ENCODE results near the gene MCM5. TPM values are rescaled to one million over a fixed set of nuclear protein-coding genes. Genes with fewer than 3 reads are reported as not detected.
A peak's percentile ranks its signal among the peaks of the same experiment; 100 is the strongest.
"Not testable (repeated sequence)": the region's sequence is repeated elsewhere in the genome, so short reads cannot be mapped to it uniquely, and the experiment has no call there.

The MCM5 gene
- total and polyA plus RNA-seq, 2 donors from 2014 or later = 10.2 to 26.4 TPM

DNA sequence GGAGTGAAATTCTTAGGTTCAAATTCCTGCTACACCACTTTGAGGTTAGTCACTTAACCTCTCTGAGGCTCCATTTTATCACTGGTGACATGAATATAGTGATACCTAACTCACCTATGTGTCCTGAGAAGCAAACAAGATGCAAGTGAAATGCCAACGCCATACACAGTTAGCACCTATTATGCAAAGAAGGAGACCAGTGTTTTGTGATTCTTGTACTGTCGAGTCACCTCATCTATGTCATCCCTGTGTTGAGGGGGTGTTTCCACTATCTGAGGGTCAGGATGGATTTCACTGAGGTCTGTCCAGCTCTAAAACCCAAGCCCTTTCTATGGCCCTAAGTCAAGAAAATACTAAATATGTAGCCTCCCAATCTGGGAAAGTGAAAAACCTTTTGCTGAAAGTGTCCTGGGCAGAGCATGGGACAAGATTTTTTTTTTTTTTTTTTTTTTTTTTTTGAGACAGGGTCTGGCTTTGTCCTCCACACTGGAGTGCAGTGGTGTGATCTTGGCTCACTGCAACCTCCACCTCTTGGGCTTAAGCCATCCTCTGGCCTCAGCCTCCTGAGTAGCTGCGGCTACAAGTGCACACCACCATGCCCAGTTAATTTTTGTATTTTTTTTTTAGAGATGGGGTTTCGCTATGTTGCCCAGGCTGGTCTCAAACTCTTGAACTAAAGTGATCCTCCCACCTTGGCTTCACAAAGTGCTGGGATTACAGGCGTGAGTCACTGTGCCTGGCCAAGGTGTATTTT is 5.0 kb upstream of the MCM5 start:
- peaks cover 0 to 3% (median 0%) of the 10 kb centered on the region in 3 donors for H3K4me1 ChIP-seq (ENCODE audit: control insufficient read depth in 2 of 3, insufficient read depth in 2 of 3, low read depth in 1 of 3, low read length in 3 of 3)
- FAIRE-seq (no peak), DNase-seq (no peak)
- H3K27ac ChIP-seq (ENCODE audit: low read depth in 2 of 2, low read length in 2 of 2) = no peak overlapping the region
- H3K36me3 ChIP-seq (ENCODE audit: control insufficient read depth in 2 of 3, insufficient read depth in 3 of 3, low read length in 3 of 3) = no peaks in the 10 kb centered on the region
- no peaks in the 10 kb centered on the region for H3K27me3 ChIP-seq (ENCODE audit: control insufficient read depth, insufficient read depth, low read length)
- TF ChIP-seq, protein P1, sequence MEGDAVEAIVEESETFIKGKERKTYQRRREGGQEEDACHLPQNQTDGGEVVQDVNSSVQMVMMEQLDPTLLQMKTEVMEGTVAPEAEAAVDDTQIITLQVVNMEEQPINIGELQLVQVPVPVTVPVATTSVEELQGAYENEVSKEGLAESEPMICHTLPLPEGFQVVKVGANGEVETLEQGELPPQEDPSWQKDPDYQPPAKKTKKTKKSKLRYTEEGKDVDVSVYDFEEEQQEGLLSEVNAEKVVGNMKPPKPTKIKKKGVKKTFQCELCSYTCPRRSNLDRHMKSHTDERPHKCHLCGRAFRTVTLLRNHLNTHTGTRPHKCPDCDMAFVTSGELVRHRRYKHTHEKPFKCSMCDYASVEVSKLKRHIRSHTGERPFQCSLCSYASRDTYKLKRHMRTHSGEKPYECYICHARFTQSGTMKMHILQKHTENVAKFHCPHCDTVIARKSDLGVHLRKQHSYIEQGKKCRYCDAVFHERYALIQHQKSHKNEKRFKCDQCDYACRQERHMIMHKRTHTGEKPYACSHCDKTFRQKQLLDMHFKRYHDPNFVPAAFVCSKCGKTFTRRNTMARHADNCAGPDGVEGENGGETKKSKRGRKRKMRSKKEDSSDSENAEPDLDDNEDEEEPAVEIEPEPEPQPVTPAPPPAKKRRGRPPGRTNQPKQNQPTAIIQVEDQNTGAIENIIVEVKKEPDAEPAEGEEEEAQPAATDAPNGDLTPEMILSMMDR (IDR thresholded peaks at IDR 0.05; ENCODE audit: borderline replicate concordance, extremely low read depth, insufficient read depth) = no peak
- H3K9ac ChIP-seq (ENCODE audit: low read length in 3 of 3) = no peak overlapping the region
- intact Hi-C loops (cut with DNase I) = no loop called here
- H3K4me3 ChIP-seq (ENCODE audit: low read length in 3 of 3) = no peak overlapping the region
- no peaks in the 10 kb centered on the region for H3K9me3 ChIP-seq (ENCODE audit: control insufficient read depth in 2 of 3, insufficient read depth in 1 of 3, low read length in 3 of 3)

DNA sequence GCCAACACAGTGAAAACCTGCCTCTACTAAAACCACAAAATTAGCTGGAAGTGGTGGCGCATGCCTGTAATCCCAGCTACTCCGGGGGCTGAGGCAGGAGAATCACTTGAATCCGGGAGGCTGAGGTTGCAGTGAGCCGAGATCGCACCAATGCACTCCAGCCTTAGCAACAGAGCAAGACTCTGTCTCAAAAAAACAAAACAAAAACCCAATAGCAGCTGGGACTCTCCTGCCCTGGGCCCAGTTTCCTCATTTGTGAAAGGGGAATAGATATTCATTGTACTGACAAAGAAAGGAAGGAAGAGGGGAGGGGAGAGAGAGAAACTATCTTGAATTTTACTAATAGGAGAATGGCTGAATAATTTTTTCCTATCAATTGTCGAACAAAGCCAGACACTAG is 3.3 kb upstream of the MCM5 start:
- H3K27ac ChIP-seq (ENCODE audit: low read depth in 2 of 2, low read length in 2 of 2) = peak overlapping the region in 1 of 2 donors; percentile 41
- H3K4me3 ChIP-seq (ENCODE audit: low read length in 3 of 3); H3K9ac ChIP-seq (ENCODE audit: low read length in 3 of 3); H3K9me3 ChIP-seq (ENCODE audit: control insufficient read depth in 2 of 3, insufficient read depth in 1 of 3, low read length in 3 of 3); H3K4me1 ChIP-seq (ENCODE audit: control insufficient read depth in 2 of 3, insufficient read depth in 2 of 3, low read depth in 1 of 3, low read length in 3 of 3); intact Hi-C loops (cut with DNase I); FAIRE-seq; H3K27me3 ChIP-seq (ENCODE audit: control insufficient read depth, insufficient read depth, low read length); H3K36me3 ChIP-seq (ENCODE audit: control insufficient read depth in 2 of 3, insufficient read depth in 3 of 3, low read length in 3 of 3): not testable (repeated sequence)
- peak in 2 of 5 donors; percentile 40 to 45 for DNase-seq

DNA sequence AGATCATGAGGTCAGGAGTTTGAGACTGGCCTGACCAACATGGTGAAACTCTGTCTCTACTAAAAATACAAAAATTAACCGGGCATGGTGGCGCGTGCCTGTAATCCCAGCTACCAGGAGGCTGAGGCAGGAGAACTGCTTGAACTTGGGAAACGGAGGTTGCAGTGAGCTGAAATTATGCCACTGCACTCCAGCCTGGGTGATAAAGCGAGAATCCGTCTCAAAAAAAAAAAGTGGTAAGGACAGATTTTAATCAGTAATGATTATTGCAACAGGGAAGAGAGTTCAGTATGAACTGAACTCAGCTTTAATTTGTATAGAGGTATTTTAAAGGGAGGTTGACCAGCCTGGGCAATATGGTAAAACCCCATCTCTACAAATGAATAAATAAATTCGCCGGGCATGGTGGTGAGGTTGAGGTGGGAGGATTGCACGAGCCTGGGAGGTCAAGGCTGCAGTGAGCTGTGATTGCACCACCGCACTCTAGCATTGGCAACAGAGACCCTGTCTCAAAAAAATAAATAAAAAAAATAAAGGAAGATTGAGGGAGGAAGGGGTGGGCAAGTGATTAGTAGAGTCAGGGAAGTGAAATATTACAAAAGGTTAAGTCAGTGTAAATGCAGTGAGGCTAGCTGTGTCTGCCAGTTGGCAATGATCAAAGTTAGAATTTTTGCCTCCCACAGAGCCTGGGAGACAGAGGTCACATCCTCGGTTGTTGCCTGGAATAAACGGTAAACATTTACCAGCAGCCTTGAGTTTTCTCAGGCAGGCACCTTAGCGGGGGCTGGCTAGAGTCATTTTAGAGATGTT is 2.6 kb upstream of the MCM5 start:
- FAIRE-seq = no peak

More for the DNA sequence above, 2.6 kb upstream of the MCM5 start:
- H3K9me3 ChIP-seq (ENCODE audit: control insufficient read depth in 2 of 3, insufficient read depth in 1 of 3, low read length in 3 of 3) = no peaks in the 10 kb centered on the region
- peak overlapping the region in 1 of 2 donors; percentile 41 for H3K27ac ChIP-seq (ENCODE audit: low read depth in 2 of 2, low read length in 2 of 2)
- TF ChIP-seq, protein P1 (IDR thresholded peaks at IDR 0.05; ENCODE audit: borderline replicate concordance, extremely low read depth, insufficient read depth) = no peak
- intact Hi-C loops (cut with DNase I) = no loop called here
- H3K27me3 ChIP-seq (ENCODE audit: control insufficient read depth, insufficient read depth, low read length) = no peaks in the 10 kb centered on the region
- H3K4me1 ChIP-seq (ENCODE audit: control insufficient read depth in 2 of 3, insufficient read depth in 2 of 3, low read depth in 1 of 3, low read length in 3 of 3) = peaks cover 0 to 3% (median 0%) of the 10 kb centered on the region in 3 donors
- DNase-seq = peak in 4 of 5 donors; percentile 81 to 94 (median 90)
- no peak overlapping the region for H3K4me3 ChIP-seq (ENCODE audit: low read length in 3 of 3)
- H3K36me3 ChIP-seq (ENCODE audit: control insufficient read depth in 2 of 3, insufficient read depth in 3 of 3, low read length in 3 of 3) = peaks cover 0 to 2% (median 0%) of the 10 kb centered on the region in 3 donors
- H3K9ac ChIP-seq (ENCODE audit: low read length in 3 of 3) = no peak overlapping the region

All from kidney (tissue), 14 donors.